HG03439 (cell line): ENCODE results near the gene SYMPK.
"Not testable (repeated sequence)": the region's sequence is repeated elsewhere in the genome, so short reads cannot be mapped to it uniquely, and the experiment has no call there.

Experiments
- ATAC-seq: cut with Tn5 transposase; IDR thresholded peaks from one replicate; pipeline ENCODE4 v1.9.1; 2021; ENCODE audit warnings: mild to moderate bottlenecking, moderate library complexity; ENCODE audit not compliant: unreplicated experiment

The SYMPK gene

GRCh38 chr19:45862564-45863334 is at the start of gene SYMPK:
Gene SYMPK (minus strand): TSS chr19:45863147. CDS start chr19:45854495, 8,652 bp downstream.
- peak; percentile 89 for ATAC-seq

DNA sequence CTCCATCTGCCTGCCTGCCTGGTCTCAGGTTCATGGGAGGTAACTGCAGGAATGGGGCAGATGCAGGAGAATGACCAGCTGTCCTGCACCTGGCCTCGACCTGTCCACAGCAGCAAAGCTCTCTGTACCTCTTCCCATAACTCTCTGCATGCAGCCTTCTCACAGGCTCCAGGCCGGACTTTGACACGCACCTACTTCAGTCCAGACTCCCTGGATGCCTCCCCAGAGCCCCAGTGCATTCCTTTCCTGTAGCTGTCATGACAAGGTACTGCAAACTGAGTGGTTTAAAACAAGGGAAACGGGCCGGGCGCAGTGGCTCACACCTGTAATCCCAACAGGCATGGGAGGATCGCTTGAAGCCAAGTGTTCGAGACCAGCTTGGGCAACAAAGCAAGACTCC is 48.3 kb upstream of the SYMPK start:
- ATAC-seq = no peak

- ATAC-seq = no peak
These were observed 46.0 kb upstream of the SYMPK start for GRCh38 chr19:45908956-45909355.

- ATAC-seq = no peak
These were observed 43.3 kb upstream of the SYMPK start for GRCh38 chr19:45906221-45906620.

DNA sequence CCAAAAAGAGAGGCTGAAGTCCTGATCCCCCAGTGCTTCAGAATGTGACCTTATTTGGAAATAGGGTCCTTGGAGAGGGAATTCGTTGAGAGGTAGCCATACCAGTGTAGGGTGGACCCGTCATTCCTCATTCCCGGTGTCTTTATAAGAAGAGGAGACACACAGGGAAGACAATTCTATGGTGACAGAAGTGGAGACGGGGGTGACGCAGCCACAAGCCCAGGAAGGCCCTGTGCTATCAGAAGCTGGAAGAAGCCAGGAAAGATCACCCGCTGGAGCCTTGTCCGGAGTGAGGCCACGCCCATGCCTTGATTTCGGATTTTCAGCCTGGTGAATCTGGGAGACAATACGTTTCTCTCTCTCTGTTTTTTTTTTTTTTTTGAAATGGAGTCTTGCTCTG is 42.1 kb upstream of the SYMPK start:
- no peak for ATAC-seq

GRCh38 chr19:45902651-45903625 is 40.0 kb upstream of the SYMPK start:
- ATAC-seq = peak; percentile 85

GRCh38 chr19:45901912-45902650 is 39.1 kb upstream of the SYMPK start, which contains the start of gene MYPOP:
Gene MYPOP (minus strand): TSS chr19:45902613. CDS start chr19:45901773, 840 bp downstream.
- ATAC-seq = no peak

GRCh38 chr19:45901432-45901911 is 38.5 kb upstream of the SYMPK start:
- no peak for ATAC-seq

DNA sequence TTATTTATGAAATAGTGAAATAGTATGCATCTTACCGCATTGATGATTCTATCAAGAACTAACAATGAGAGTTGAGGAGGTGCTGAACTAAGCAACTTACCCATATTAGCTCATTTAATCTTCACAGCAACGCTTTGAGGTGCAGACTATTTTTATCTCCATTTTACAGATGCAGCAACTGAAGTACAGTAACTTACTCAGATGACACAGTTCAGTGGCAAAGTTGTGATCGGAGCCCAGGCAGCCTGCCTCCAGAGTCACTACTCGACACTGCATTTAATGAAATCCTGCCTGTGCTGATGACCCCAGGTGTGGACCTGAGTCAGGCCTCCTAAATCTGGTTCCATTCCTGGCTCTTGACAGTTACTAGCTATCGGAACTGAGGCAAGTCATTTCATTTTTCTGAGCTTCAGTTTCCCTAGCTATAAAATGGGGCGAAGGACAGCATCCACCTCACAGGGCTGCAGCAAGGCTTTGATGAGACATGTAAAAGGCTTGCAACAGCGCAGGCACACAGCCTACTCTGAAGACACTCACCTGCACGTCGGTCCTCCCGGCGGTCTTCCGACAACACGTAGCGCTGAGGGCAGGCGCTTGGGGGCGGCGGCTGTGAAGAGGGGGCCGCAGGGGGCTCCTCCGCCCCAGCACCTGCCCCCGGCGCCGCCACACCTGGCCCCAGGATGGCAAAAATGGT is 37.9 kb upstream of the SYMPK start:
- no peak for ATAC-seq

- ATAC-seq = no peak
These were observed 37.1 kb upstream of the SYMPK start for GRCh38 chr19:45899919-45900589.

DNA sequence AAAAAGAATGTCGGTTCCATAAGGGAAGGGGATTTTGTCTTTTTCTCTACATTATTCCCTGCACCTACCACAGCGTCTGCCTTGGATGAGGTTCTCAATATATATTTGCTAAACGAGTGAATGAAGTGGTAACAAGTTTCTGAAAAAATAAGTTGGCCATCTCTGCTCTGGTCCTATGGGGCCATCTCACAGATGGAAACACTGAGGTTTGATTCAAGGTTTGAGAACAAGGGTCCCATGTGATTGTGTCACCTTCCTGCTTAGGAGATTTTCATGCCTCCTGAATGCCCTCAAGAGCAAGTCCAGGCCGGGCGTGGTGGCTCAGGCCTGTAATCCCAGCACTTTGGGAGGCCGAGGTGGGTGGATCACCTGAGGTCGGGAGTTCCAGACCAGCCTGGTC is 36.3 kb upstream of the SYMPK start:
- no peak for ATAC-seq

GRCh38 chr19:45897261-45897812 is 34.4 kb upstream of the SYMPK start:
- no peak for ATAC-seq

DNA sequence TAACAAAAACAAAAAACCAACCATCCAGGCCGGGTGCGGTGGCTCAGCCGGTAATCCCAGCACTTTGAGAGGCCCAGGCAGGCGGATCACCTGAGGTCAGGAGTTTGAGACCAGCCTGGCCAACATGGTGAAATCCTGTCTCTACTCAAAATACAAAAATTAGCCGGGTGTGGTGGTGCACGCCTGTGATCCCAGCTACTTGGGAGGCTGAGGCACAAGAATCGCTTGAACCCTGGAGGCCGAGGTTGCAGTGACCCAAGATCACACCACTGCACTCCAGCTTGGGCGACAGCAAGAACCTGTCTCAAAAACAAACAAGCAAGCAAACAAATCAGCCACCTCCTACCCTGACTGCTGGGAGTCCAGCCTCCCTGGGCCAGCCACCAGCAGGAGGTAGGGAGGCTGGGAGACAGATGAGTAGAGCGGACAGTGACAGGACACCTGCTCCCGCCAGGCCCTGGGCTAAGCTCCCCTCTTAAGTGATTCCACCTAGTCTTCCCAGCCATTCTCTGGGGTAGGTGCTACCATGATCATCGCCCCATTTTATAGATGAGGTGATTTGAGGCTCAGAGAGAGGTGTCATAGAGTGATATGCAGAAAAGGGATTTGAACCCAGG is 33.1 kb upstream of the SYMPK start:
- ATAC-seq = not testable (repeated sequence)

- ATAC-seq = no peak
These were observed 32.6 kb upstream of the SYMPK start for GRCh38 chr19:45895519-45895972.

GRCh38 chr19:45890877-45891276 is 27.9 kb upstream of the SYMPK start:
- no peak for ATAC-seq

- no peak for ATAC-seq
These were observed 26.4 kb upstream of the SYMPK start for GRCh38 chr19:45889210-45889885.

- ATAC-seq = no peak
These were observed 24.3 kb upstream of the SYMPK start for GRCh38 chr19:45887200-45887710.
